K562 (cell line): ENCODE measurements around the gene SON. TPM values are rescaled to one million over a fixed set of nuclear protein-coding genes. Genes with fewer than 3 reads are reported as not detected.

ENCODE experiments used
- CBX1 ChIP-seq: sonication (generic); IDR thresholded peaks from 2 replicates; pipeline ENCODE4 v1.6.1; 2016; ENCODE audit warnings: antibody characterized with exemption, low read depth, mild to moderate bottlenecking
- CBX2 ChIP-seq: fragments of 200-600 bp; sonication (generic); IDR thresholded peaks from one replicate; pipeline ENCODE4 v1.6.1; 2012; ENCODE audit warnings: mild to moderate bottlenecking, low read length, inconsistent platforms; ENCODE audit not compliant: insufficient read depth, poor library complexity, severe bottlenecking
- DEAF1 ChIP-seq: fragments of 450-650 bp; formaldehyde crosslinking; IDR thresholded peaks from 2 replicates; pipeline ENCODE4 v1.4.0; 2020; ENCODE audit warnings: mild to moderate bottlenecking, moderate library complexity
- FOXM1 ChIP-seq, 2 experiments: fragments of 450-650 bp in 1 of 2; sonication (generic) in 1 of 2; formaldehyde crosslinking in 1 of 2; IDR thresholded peaks; 2 replicates each; pipeline versions ENCODE4 v1.6.1 to v1.9.0; 2017 to 2022; ENCODE audit warnings: low read depth in 2 of 2, mild to moderate bottlenecking in 2 of 2, missing genetic modification reagents in 1 of 2, moderate library complexity in 1 of 2
- LEF1 ChIP-seq: fragments of 450-650 bp; IDR thresholded peaks from 2 replicates; pipeline ENCODE4 v1.6.1; 2016; ENCODE audit warnings: mild to moderate bottlenecking
- NR4A1 ChIP-seq, 2 experiments: fragments of 250-450 bp in 1 of 2; fragments of 450-650 bp in 1 of 2; sonication (Bioruptor Pico) in 1 of 2; IDR thresholded peaks; 2 replicates each; pipeline versions ENCODE4 v1.4.0 to v1.6.1; 2016 to 2020; ENCODE audit warnings: mild to moderate bottlenecking in 2 of 2, missing compliant biosample characterization in 1 of 2, missing genetic modification characterization in 1 of 2, moderate library complexity in 1 of 2
- POLR2G ChIP-seq: fragments of 200-400 bp; formaldehyde crosslinking; IDR thresholded peaks from 2 replicates; pipeline ENCODE4 v1.6.1; 2017; ENCODE audit warnings: low read depth, mild to moderate bottlenecking, antibody characterized with exemption, low read length, moderate library complexity
- SLC30A9 ChIP-seq: fragments of 250-450 bp; sonication (Bioruptor Pico); IDR thresholded peaks from 2 replicates; pipeline ENCODE4 v1.8.0; 2022; ENCODE audit warnings: mild to moderate bottlenecking, moderate library complexity
- SPI1 ChIP-seq: IDR thresholded peaks from 2 replicates; pipeline ENCODE4 v1.6.1; 2011; ENCODE audit warnings: low read depth, low read length, control low read depth, borderline replicate concordance
- USF2 ChIP-seq: sonication (generic); formaldehyde crosslinking; IDR thresholded peaks from 2 replicates; pipeline ENCODE4 v1.5.0; 2020; ENCODE audit warnings: missing genetic modification reagents
- XRCC4 ChIP-seq: IDR thresholded peaks from one replicate; pipeline ENCODE4 v1.6.1; 2011; ENCODE audit not compliant: insufficient read depth, insufficient read length; ENCODE audit errors: extremely low read depth
- ZC3H11A ChIP-seq: IDR thresholded peaks from 2 replicates; pipeline ENCODE4 v1.6.1; 2012; ENCODE audit warnings: low read depth, low read length, improper control_type of control experiment
- ZFP1 ChIP-seq: fragments of 450-650 bp; formaldehyde crosslinking; IDR thresholded peaks from 2 replicates; pipeline ENCODE4 v1.4.0; 2020; ENCODE audit warnings: mild to moderate bottlenecking, mixed read lengths
- ZKSCAN3 ChIP-seq: fragments of 250-450 bp; sonication (Bioruptor Pico); IDR thresholded peaks from 2 replicates; pipeline ENCODE4 v1.4.0; 2020
- ZNF217 ChIP-seq: sonication (generic); formaldehyde crosslinking; IDR thresholded peaks from 2 replicates; pipeline ENCODE4 v1.8.0; 2022; ENCODE audit warnings: mild to moderate bottlenecking, missing genetic modification reagents
- ZNF707 ChIP-seq: fragments of 250-450 bp; sonication (Bioruptor Pico); conservative IDR thresholded peaks from 2 replicates; pipeline ENCODE4 v1.8.0; 2022; ENCODE audit warnings: inconsistent platforms, mild to moderate bottlenecking, moderate library complexity
- polyA plus RNA-seq, 8 experiments: library from polyadenylated mRNA; depleted of rRNA in 4 of 8; stranded (reverse) in 5 of 8; unstranded in 3 of 8; fragments of >200 nt; fragmentation: Nextera tagmentation in 2 of 8; fragmentation: Illumina TruSeq in 1 of 8; extraction: Ambion mirVana in 2 of 8; extraction: Trizol in 1 of 8; gene quantifications; 2 replicates each; pipeline versions ENCODE4 v1.2.1 to v1.2.3, GENCODE V29; 2011 to 2014; ENCODE audit warnings: inconsistent platforms in 1 of 8, missing spikeins in 1 of 8
- total RNA-seq, 7 experiments: library from RNA; depleted of rRNA in 6 of 7; stranded (reverse); fragments of >200 nt in 6 of 7; fragmentation: Illumina TruSeq in 2 of 7; extraction: Trizol in 2 of 7; gene quantifications; 2 replicates each; pipeline versions ENCODE4 v1.2.1 to v1.2.3, GENCODE V29; 2011 to 2021; ENCODE audit warnings: low replicate concordance in 1 of 7
- TF ChIP-seq, protein P1 (sequence below), 2 experiments: IDR thresholded peaks; 2 replicates each; pipeline ENCODE4 v1.6.1; 2012; ENCODE audit warnings: improper control_type of control experiment in 2 of 2, low read depth in 2 of 2, low read length in 2 of 2, borderline replicate concordance in 1 of 2

The SON gene
- total and polyA plus RNA-seq, 9 of the 15 experiments (the other 6 are each of a cell fraction or from before 2014, with no cell fraction given): 105 to 742 (median 187) TPM

DNA sequence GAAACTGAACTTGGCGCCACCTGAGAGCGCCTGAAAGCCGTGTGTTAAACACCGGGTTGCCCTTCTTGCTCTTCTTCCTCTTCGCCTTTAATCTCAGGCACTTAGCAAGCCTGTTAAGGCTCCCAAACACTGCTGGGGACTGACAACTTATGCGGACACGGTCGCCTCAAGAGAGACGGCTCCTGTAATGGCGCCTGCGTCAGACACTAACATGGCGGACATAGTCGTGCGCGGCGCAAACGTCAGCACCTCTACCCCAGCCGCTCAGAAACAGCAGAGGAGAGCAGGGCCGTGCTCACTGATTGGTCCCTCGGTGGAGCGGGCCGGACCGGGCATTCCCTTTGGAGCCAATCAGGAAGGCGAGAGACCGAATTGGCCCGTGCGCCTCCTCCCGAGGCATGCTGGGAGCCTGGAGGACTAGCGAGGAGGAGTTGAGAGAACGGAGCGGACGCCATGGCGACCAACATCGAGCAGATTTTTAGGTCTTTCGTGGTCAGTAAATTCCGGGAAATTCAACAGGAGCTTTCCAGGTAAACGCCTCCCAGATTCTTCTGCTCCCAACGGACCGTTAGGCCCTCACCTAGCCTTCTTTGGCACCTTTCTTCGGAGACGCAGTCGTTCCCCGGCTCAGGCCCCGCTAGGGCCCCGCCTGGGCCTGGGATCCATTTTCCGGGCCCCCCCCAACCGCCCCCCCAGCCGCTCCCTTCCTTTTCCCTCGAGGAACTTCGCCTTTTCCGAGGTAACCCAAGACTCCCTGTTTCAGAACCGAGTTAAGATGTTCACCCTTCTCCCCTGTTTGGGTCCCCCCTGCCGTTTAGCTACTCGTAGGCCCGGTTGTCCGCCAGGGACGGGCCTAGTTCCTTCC is at the start of gene SON (continued):
- TF ChIP-seq LEF1 (peak; percentile 59; the same call in 1 of the 2 replicates), ZNF707 (CRISPR knock-in tag) (no peak), CBX2 (no peak), ZNF217 (CRISPR knock-in tag) (no peak), USF2 (peak; percentile 11; the same call in 1 of the 2 replicates), ZC3H11A (peak; percentile 98), DEAF1 (CRISPR knock-in tag) (no peak), SPI1 (no peak), FOXM1 (IDR thresholded peaks at IDR 0.05; ENCODE audit: low read depth) (peak; percentile 48), FOXM1 (CRISPR knock-in tag; IDR thresholded peaks at IDR 0.05; ENCODE audit: low read depth) (no peak; the same call in 1 of the 2 replicates), POLR2G (peak; percentile 80), ZKSCAN3 (CRISPR knock-in tag) (no peak), XRCC4 (no peak), NR4A1 (CRISPR knock-in tag; IDR thresholded peaks at IDR 0.05) (no peak), NR4A1 (tag; IDR thresholded peaks at IDR 0.05) (peak; percentile 73; the same call in 1 of the 2 replicates), SLC30A9 (CRISPR knock-in tag) (no peak), ZFP1 (CRISPR knock-in tag) (no peak), CBX1 (no peak)
- TF ChIP-seq, protein P1, sequence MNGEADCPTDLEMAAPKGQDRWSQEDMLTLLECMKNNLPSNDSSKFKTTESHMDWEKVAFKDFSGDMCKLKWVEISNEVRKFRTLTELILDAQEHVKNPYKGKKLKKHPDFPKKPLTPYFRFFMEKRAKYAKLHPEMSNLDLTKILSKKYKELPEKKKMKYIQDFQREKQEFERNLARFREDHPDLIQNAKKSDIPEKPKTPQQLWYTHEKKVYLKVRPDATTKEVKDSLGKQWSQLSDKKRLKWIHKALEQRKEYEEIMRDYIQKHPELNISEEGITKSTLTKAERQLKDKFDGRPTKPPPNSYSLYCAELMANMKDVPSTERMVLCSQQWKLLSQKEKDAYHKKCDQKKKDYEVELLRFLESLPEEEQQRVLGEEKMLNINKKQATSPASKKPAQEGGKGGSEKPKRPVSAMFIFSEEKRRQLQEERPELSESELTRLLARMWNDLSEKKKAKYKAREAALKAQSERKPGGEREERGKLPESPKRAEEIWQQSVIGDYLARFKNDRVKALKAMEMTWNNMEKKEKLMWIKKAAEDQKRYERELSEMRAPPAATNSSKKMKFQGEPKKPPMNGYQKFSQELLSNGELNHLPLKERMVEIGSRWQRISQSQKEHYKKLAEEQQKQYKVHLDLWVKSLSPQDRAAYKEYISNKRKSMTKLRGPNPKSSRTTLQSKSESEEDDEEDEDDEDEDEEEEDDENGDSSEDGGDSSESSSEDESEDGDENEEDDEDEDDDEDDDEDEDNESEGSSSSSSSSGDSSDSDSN (IDR thresholded peaks at IDR 0.05; ENCODE audit: borderline replicate concordance in 1 of 2, low read depth in 2 of 2, low read length in 2 of 2): peak in 1 of 2 experiments; percentile 71; a peak in 2 of 4 replicates
